ENCODE data around the gene HDAC9.

Gene HDAC9

GRCh38 chr7:18521945-18522566 is 26.5 kb downstream of the HDAC9 start:
- DNase-seq (ENCODE audit: insufficient read length, low spot score), result no peak
- FAIRE-seq, result no peak

- FAIRE-seq, result no peak
- no peak for DNase-seq (ENCODE audit: insufficient read length, low spot score)
Measured at GRCh38 chr7:18524248-18524647, 28.7 kb downstream of the HDAC9 start.

GRCh38 chr7:18526368-18526878 is 30.9 kb downstream of the HDAC9 start:
- FAIRE-seq, result no peak
- no peak for DNase-seq (ENCODE audit: insufficient read length, low spot score)

GRCh38 chr7:18529239-18529638 is 33.7 kb downstream of the HDAC9 start:
- no peak for FAIRE-seq
- no peak for DNase-seq (ENCODE audit: insufficient read length, low spot score)

- no peak for FAIRE-seq
- no peak for DNase-seq (ENCODE audit: insufficient read length, low spot score)
Measured at GRCh38 chr7:18530224-18531179, 35.0 kb downstream of the HDAC9 start.

GRCh38 chr7:18531539-18531938 is 36.0 kb downstream of the HDAC9 start:
- FAIRE-seq, result no peak

GRCh38 chr7:18532813-18533212 is 37.3 kb downstream of the HDAC9 start:
- DNase-seq (ENCODE audit: insufficient read length, low spot score), result no peak
- FAIRE-seq, result no peak

More at GRCh38 chr7:18531539-18531938, 36.0 kb downstream of the HDAC9 start:
- DNase-seq (ENCODE audit: insufficient read length, low spot score), result no peak

GRCh38 chr7:18534481-18534880 is 38.9 kb downstream of the HDAC9 start:
- DNase-seq (ENCODE audit: insufficient read length, low spot score) (no peak), FAIRE-seq (no peak)

GRCh38 chr7:18535810-18536415 is 40.4 kb downstream of the HDAC9 start:
- DNase-seq (ENCODE audit: insufficient read length, low spot score) (no peak), FAIRE-seq (no peak)

GRCh38 chr7:18536486-18536885 is 40.9 kb downstream of the HDAC9 start:
- DNase-seq (ENCODE audit: insufficient read length, low spot score) (no peak), FAIRE-seq (no peak)

- FAIRE-seq (no peak), DNase-seq (ENCODE audit: insufficient read length, low spot score) (no peak)
Measured at GRCh38 chr7:18538554-18539250, 43.2 kb downstream of the HDAC9 start.

- DNase-seq (ENCODE audit: insufficient read length, low spot score) (no peak), FAIRE-seq (no peak)
Measured at GRCh38 chr7:18540396-18540795, 44.8 kb downstream of the HDAC9 start.

GRCh38 chr7:18541181-18541870 is 45.8 kb downstream of the HDAC9 start:
- FAIRE-seq, result no peak
- peak; percentile 15 for DNase-seq (ENCODE audit: insufficient read length, low spot score)

GRCh38 chr7:18541871-18542212 is 46.3 kb downstream of the HDAC9 start:
- DNase-seq (ENCODE audit: insufficient read length, low spot score) (no peak), FAIRE-seq (no peak)

- FAIRE-seq (no peak), DNase-seq (ENCODE audit: insufficient read length, low spot score) (no peak)
Measured at GRCh38 chr7:18546576-18546975, 51.0 kb downstream of the HDAC9 start.

- FAIRE-seq (no peak), DNase-seq (ENCODE audit: insufficient read length, low spot score) (no peak)
Measured at GRCh38 chr7:18547509-18548187, 52.1 kb downstream of the HDAC9 start.

GRCh38 chr7:18548534-18548933 is 53.0 kb downstream of the HDAC9 start:
- no peak for FAIRE-seq
- no peak for DNase-seq (ENCODE audit: insufficient read length, low spot score)

GRCh38 chr7:18550574-18550973 is 55.0 kb downstream of the HDAC9 start:
- no peak for FAIRE-seq

GRCh38 chr7:18552316-18552916 is 56.9 kb downstream of the HDAC9 start:
- DNase-seq (ENCODE audit: insufficient read length, low spot score) (no peak), FAIRE-seq (no peak)

More at GRCh38 chr7:18550574-18550973, 55.0 kb downstream of the HDAC9 start:
- DNase-seq (ENCODE audit: insufficient read length, low spot score), result no peak

Measured in HTR-8/SVneo (cell line).